NCI-H345 treated with DMSO at 0.1 percent for 48 hours (cell line): Measurements from ENCODE around the gene LBR.

Experiments used
- DNase-seq: peaks from one replicate; lab custom pipeline; 2025; ENCODE audit not compliant: unreplicated experiment; lab: John Stamatoyannopoulos, UW

LBR gene

DNA sequence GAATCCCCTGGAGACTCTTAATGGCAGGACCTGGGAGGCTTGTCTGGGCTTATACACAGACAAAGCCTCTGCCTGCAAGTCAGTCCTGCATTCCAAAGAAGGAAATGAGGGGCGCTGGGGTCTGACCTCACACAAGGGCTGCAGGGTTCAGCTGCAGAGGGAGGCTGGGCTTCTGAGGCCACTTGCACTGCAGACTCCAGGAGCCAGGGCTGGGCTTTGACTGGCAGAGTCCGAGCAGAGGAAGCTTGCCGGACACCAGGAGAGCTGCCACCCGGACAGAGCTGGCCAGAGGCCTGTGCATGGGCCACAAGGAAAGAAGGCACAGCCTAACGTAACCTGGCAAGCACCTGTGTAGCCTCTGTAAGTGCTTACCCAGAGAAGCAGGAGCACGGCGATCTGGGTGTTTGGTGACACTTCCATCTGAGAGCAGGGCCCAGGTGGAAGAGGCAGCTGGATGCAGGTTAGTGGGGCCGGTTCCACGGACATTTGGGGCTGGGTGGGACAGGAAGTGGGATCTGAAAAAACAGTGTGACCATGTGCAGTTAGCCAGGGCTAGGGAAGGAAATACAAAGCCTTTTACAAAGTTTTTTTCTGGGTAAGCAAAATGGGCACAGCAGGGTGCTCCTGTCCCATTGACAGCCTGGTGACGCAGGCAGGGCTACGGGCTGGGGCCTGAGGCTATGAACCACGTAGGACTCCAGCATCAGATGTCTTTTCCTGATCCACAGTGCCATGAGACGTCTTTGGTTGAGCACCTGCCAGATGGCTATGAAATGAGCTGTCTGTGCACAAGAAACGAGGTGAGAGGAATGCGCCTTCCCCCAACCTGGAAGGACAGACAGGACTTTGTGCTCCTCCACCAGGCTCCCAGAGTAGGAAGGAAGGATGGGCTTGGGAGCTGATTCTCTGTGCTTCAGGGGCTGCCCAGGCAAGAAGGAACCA lies 37.3 kb upstream of the LBR start:
- no peak for DNase-seq

DNA sequence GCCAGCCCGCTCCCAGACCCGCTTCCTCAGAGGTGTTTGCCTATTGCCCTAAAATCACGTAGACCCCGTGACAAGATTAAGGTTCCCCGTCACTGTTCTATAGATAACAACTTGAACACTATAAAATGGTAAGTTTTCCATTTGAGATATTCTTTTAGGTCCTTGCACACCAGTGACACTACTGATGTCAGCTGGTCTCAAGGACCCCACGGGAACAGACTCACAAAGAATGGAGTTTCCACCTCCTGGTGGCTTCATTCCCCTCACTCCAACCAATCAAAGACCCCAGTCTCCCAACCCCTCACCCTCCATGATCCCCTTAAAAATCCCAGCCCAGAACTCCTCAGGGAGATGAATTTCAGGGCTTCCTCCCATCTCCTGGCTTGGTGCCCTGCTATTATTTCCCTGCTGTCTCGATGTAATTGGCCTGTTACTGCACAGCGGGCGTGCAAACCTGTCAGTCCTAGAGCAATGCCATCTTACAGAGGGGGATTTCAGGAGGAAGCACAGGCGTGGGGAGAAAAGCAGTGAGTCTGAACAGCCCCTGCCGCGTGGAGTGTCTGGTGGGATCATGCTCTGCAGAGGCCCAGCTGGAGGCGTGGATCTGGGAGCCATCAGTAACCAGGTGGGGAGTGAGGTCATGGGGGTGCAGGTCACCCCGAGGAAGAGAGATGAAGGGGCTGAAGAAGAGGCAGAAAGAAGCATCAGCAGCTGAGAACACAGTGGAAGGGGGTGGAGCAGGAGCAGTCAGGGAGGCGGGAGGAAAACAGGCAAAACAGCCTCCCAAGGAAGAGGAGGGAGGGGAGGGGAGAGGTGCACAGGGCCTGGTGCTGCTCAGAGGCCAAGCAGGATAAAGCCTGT lies 35.1 kb upstream of the LBR start:
- peak; percentile 88 for DNase-seq

DNA sequence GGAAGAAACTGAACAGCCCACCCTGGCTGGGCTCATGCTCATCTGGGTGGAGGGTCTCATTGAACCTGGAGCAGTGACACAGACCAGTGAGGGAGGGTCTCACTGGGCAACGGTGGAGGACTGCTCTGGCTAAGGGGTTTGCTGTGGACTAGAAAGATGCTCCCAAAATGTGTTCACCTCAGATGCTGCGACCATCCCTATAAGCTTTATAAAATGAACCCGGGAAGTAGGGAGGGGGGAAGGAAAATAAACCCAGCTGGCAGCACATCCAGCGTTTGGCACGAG lies 34.5 kb upstream of the LBR start:
- DNase-seq = no peak

DNA sequence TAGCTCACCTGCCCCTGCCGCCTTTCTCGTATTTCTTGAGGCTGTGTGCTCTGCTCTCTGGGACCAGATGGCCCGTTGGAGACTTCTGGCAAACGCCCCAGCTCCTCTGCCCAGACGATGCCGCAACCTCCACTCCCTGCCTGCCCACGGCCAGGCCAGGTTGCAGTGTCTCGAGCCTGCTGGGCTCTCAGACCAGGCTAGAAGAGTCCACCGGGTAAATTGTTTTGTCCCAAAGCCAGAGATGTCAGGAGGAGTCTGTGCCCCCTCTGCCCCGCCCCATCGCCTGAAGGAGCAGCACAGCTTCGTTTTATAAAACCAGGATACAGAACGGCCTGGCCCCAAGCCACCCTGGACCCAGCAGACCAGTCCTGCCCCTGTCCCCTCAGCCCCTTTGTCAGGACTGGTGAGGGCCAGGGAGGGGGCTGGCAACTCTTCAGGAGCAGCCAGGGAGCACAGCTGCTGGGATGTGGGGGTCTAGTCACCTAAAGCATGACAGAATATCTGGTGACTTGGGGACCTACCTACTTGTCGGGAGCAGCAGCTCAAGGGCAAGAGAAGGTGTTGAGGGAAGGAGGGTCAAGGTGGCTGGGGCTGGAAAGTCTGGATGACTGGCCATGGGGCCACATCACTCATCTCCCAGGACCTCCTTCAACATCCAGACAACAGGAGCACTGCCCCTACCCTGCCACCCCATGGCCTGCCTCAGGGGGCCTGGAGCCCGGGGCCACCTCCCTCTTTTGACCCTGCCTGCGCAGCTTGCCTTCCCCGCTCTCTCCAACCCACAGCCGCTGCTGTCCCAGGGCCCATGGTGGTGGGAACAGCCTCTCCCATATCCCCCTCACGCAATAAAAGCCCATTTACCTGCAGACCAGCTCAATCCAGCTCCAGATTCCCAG lies 33.9 kb upstream of the LBR start:
- DNase-seq = no peak

DNA sequence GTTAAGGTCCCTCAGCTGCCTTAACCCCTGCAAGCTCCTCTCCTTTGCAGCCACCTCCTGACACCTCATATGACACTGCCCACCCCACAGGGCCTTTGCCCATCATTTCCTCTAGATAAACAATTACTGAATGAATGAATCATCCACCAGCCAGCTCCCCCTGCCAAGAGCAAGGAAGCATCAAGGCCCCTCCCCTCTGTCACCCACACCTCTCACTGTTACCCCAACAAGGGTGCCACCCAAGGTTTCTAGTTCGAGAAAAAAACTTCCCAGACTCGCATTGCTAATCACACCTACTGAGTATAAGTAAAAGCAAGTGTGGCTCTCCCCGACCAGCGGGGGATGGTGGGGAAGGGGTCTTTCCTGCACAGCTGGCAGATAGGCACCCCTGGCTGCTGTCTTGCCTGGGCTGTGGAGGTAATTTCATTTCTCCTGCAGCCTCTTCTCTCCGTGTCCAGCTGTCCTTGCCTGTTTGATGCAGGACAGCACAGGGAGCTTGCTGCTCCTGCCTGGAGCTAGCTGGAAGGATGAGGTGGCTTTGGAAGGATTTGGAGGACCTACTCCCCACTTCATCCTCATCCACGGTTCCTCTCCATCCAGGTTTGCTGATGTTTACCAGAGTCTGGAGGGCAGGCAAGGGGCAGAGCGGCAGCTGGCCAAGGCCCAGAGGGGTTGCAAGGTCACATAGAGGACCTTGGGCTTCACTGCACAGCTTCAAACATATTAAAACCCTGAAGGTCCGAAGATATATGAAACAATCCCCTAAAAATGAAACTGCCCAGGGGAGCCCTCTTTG lies 33.1 kb upstream of the LBR start:
- no peak for DNase-seq

DNA sequence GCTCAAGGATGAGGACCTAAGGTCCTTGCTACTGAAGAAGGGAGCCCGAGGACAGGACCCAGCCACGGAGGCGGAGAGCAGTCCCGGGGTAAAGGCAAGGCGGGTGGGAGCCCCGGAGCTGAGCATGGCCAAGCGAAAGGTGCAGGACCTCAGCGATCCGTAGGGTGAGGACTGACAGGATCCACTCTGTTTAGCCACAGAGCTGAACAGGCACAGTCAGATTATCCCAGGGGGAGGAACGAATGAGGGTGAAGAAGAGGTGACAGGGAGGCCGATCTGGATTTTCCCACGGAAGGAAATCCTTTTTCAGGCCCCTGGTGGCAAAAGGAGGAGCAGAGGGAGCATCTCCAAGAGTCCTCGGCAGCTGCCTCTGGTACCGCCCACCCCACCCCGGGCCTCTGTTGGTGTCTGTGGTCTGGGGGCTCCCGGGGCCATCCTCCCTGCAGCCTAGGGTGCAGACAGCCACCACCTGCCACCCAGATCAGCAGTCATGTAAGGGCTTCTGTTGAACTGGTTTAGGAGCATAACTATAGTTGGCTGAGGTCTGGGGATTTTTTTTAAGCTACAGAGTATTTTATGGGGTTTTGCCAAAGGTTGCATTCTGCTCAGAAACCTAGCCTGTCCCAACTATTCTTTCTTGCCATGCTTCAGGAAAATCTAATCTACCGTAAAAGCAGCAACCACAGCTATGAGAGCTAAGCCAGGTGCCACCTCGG lies 32.3 kb upstream of the LBR start:
- DNase-seq = no peak

DNA sequence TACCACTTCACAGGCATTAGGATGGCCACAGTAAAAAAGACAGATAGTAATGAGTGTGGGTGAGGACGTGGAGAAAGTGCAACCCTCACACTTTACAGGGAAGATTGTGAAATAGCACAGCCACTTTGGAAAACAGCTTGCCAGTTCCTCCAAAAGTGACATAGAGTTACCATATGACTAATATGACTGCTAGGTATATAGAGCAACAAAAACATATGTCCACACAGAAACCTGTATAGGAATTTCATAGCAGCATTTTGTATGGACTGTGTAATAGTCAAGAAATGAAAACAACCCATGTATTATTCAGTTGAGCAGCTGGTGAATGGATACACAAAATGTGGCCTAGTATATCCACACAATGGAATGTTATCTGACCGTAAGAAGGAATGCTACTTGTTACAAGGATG lies 30.4 kb upstream of the LBR start:
- DNase-seq = no peak

DNA sequence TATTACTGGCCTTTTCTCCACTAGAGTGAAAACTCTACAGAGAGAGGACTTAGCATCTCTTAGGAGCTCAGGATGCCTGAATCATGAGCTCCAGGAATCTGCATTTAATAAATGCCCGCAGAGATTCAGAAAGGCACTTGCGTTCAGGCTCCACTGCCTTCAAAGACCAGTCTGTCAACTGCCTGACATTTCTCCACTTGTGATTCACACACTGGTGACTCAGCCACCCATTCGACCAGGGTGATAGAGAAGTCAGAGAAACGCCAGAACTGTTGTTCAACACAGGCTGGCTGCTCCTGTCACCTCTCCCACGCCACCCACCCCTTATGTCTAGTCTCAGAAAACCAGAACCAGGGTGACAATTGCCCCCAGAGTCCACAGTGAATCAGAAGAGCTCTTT lies 26.9 kb upstream of the LBR start:
- no peak for DNase-seq

DNA sequence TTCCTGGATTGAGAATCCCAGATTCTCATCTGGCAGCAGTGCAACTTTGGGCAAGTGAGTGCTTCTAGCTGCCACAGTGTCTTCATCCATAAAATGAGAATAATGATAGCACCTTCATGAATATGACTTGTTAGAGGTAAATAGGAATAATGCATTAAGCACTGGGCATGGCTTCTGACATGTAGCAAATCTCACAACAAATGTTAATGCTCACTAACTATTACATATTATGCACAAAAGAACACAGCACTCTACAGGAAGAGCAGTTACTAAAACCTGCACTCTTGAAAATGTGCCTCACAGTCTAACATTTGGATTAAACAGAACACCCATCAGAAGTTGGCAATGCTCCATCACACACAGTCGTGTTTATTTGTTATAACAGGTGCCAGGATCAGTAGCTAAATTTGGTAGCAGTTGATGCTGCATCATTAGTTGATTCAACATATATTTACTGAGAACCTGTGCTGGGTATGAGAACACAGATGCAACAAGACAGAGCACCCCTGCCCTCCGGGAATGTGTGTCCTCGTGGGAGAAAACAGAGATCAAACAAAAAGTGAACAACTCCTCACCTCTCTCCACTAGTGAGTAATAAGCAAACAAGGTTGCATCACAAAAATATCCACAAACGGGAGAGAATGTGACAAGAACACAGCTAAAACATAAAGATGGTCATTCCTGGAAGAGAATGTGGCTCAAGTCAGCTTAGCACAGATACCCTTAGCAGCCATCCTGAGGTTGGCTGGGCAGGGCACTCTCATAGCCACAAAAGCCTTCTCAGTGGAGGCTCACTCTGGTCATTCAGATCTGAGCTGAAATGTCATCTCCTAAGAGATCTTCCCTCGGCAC lies 26.2 kb upstream of the LBR start:
- DNase-seq = peak; percentile 92

DNA sequence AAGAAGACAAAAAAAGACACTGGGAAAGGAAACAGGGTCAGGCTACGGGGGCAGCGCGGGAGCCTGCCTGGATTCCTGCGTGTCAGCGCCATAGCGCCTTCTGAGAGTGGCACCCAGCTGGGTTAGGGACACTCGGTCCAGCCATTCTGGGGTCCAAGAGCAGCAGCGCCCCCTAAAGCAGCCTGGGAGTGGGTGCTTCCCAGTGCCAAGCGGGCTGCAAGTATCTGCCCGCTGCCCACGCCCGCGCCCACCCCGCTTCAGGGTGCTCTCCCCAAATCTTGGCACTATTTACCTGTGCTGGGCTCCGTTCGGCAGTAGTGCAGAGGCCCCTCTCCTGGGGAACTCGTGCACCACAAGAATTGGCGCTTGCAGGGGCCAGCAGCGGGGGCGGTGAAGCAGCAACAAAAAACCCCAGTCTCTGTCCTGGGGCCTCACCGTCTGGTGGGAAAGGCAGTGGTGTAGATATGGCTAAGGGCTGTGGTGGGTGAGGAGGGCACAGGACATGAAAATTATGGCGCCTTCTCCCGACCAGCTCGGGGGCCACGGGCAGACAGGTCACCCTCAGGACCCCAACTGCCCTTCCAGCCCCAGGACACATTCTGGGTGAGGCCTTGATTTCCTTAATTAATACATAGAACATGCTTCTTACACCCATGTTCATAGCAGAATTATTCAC lies 24.1 kb upstream of the LBR start:
- DNase-seq = no peak

DNA sequence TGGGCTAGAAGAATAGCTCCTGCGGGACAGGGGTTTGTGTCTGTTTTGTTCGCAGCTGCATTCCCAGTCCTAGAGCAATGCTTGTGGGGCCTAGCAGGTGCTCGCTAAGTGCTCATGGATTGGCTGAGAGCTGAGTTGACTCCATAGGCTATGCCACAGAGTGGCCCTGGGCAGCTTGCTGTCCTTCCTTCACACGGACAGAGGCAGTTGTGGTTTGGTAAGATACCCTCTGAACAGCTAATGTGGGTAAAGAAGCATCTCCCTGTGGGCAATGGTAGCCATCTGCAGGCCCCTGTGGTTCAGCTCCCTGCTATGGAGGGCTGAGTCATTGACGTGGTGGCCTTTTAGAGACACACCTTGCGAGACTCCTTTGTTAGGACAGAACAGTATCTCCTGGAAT lies 23.5 kb upstream of the LBR start:
- DNase-seq = no peak

DNA sequence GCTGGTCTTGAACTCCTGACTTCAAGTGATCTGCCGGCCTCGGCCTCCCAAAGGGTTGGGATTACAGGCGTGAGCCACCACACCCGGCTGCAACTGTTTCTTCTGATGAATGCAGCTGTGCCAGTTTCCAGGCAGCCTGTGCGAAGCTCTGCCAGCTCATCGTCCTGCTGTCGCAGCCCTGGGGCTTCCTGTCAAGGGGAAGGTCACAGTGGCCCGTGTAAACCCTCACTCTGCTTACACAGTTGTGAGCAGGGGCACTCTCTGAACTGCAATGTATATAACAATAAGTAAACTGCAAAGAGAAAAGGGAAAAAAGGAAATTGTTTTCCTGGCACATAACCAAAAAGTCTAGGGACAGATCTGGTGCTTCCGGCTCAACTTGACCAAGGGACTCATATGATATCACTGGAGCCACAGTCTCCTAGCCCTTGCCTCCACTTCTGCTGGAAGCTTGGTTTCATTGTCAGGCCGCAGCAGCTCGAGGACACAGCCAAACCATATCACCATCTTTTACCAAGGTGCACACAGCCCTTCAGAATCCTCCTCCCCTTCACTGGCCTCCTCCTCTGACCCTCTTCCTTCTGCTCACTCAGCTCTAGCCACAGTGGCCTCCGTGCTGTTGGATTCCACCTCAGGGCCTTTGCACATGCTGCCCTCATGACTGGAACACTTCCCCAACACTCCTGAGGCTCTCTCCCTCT lies 22.8 kb upstream of the LBR start:
- no peak for DNase-seq

DNA sequence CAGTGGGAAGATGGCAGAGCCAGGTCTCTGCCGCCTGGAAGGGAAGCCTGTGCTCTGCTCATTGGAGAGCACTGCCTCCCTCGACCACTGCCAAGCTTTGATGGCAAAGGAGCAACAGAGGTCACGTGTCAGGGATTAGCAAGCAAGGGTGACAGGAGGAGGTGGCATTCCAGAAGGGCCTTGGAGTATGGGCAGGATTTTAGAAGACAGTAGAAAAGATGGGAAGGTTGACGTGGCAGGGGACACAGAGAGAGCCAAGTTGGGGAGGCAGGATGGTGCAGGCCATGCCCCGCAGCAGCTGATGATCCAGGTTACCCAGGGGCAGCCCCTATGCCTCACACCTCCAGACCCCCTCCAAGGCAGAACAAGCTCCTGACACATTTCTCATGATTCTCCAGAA lies 21.9 kb upstream of the LBR start:
- no peak for DNase-seq

DNA sequence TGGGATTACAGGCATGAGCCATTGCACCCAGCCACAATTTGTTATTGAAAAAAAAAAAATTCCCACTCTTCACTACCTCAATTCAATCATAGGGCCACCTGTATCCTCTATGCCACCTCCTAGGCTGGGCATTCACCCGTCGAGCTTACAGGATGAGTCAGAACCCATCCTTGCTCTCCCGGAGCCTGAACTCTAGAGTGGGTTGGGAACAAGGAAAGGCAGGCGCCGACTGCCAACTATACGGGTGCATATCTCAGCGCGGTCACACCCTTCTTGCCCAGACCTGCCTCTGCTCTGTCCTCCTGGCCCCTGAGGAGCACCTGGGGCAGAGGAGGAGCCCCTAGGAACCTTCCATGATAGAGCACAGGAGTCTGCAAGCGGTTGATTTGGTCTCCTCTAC lies 21.4 kb upstream of the LBR start:
- no peak for DNase-seq

DNA sequence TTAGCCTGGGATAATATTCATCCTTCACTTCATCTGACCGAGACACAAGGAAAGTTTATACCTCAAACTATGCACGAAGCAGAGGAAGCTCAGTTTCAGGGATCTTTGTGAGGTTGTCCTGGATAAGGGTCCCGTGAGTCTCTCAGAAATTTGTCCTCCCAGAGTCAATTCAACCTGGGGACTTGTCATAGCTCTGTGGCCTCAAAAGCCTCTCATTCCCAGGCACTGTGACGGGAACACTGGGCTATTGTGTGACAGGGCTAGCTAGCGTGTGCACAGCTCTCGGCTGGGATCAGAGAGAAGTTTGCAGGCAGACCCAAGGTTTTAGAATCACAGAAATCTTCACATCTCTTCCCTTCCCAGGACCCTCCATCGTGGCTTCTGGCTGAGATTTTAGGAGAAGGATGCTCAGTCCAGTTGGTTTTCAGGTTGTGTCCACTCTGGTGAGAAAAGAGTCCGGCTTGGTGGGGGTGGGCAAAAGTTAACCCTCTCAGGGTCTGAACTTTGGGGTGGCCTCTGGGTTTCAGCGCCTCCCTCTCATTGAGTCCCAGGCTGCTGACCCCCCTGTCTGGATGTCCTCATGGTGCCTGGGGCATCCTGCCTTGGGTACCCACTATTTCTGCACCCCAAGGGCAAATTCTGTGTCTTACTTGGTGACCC lies 20.4 kb upstream of the LBR start:
- no peak for DNase-seq

DNA sequence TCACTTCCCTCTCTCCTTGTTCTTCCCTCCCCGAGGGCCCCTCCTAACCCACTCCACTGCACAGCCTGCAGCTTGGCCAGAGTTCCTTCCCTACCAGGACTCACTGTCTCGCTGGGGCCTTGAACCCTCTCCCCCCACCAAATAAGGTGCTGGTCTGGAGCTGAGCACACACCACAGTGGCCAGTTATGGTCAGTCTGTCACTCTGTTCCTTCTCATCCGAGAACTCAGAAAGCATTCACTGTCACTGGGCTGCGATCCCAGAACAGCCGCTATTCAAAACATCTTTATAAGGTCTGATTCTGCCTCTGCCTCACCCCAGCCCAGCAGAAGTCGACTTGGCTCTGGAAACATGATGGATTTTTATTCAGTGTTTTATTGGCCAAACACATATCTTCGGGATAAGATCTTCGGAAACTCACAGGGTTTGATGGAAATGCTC lies 19.8 kb upstream of the LBR start:
- no peak for DNase-seq

DNA sequence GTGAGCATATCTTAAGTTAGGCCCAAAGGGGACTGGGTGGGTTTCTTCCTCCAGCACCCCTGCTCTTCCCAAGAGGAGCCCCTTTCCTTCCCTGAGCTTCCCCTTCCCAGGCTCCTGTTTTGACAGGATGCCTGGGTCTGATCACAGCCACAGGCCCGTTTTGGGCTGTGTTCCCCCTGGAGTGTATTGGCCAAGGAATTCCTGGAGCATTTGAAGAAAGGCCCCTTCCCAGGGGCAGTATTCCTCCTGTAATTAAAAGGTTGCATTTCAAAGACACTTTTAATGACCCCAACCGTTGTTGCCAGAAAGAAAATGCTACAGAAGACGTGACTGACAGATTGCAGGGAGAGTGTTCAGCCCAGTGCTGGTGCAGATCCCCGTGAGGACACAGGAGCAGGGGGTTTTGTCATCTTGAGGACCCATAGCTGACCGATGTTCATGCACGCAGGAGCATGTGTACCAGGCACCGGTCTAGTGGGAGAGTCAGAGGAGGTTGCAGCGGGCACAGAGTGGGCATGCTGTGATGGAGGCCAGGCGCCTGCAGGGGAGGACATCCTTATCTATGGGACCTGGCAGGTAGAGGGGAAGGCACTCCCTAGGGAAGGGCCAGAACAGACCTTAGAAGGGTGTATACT lies 19.3 kb upstream of the LBR start:
- no peak for DNase-seq
